ENCODE data around the gene CYSTM1.

- TF ChIP-seq CTCF (IDR thresholded peaks at IDR 0.05 in 8 of 11, conservative IDR thresholded peaks at IDR 0.05 in 3 of 11), result no peak
- no peak for TF ChIP-seq POLR2A (IDR thresholded peaks at IDR 0.05)
Measured at GRCh38 chr5:140147460-140147859, 27.5 kb upstream of the CYSTM1 start.
